GM18867 (cell line): ENCODE data around the gene GPR39.

ENCODE experiments used
- ATAC-seq: cut with Tn5 transposase; IDR thresholded peaks from one replicate; pipeline ENCODE4 v1.9.1; 2021; ENCODE audit warnings: mild to moderate bottlenecking, moderate library complexity; ENCODE audit not compliant: unreplicated experiment

The GPR39 gene

DNA sequence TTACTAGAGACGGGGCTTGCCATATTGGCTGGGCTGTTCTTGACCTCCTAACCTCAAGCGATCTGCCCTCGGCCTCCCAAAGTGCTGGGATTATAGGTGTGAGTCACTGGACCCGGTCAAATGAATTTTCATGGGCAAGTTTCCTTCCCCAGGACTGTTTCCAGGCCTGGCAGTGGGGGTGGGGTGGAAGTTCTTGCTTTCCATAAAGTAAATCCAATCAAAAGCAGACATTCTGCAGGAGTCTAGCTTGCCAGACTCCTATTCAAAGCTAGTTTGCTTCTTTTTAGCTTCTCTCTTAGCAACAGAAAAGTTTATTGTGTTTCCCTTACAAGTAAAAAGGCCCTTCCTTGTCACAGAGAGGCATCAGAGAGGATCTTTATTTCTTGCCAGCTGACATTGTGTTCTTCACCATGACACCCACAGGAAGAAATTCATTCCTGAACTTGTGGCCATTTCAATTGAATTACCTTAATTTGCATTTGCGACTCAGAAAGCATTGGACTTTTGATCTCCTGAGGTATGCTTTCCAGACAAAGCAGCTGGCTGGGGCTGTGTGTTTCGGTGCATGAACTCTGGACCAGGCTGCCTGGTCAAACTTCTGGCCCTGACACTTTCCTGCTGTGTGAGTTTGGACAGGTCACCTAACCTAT is 215.5 kb downstream of the GPR39 start:
- no peak for ATAC-seq

DNA sequence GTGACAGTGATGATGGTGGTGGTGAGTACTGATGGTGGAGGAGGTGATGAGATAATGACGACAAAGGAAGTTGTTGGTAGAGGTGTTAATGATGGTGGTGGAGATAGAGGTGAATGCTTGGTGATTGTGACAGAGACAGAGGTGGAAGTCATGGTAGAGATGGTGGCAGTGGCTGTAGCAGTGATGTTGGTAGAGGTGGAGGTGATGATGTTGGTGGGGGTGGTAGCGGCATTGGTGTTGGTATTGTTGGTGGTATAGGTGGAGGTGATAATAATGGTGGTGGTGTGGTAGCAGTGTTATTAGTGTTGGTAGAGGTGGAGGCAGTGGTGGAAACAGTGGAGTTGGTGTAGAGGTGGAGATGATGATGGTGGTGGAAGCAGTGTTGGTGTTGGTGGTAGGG is 217.0 kb downstream of the GPR39 start:
- ATAC-seq = no peak

DNA sequence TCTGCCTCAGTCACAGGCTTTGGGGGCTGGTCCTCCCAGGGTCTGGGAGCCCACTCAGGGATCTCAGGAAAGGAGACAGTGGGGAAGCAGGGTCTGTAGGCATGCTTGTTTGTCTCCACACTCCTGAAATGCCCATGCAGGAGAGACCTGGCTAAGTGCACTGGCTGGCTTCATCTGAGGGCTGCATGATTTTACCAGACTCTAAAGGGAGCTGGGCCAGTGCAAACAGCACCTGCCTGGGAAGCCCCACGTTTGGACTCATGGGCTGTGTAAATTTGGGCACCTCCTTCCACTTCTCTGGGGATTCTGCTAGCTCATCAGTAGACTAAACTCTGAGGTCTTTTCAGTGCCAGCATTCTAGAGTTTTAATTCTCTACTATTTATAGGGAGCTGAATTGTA is 219.7 kb downstream of the GPR39 start:
- no peak for ATAC-seq

DNA sequence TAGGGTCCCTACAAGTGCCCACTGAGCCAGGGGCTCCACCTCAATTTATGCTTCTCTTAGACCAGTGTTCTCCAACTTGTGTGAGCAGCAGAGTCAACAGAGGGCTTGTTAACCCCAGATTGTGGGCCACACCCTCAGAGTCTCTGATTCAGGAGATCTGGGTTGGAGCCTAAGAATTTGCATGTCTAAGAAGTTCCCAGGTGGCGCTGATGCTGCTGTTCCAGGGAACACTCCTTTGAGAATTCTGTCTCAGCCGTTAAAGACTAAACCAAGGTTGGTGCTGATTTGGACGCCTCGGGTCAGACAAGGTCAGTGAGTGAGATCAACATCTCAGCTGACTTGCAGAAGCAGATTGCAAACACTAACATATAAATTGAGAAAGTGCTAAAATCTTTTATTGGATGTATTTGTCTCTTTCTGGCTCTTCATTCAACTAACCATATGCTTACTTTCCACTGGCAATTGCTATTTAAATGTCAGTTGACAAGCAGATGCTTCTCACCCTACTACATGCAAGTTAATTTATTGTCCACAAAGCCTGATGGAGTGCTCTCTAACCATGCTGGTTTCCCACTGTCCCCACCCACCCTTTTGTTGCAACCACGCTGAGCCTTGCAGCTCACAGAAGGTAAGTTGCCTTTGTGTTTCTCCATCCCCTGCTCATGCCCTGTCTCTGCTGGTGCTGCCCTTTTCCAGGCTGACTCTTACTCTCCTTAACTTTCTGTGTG is 221.9 kb downstream of the GPR39 start:
- no peak for ATAC-seq

DNA sequence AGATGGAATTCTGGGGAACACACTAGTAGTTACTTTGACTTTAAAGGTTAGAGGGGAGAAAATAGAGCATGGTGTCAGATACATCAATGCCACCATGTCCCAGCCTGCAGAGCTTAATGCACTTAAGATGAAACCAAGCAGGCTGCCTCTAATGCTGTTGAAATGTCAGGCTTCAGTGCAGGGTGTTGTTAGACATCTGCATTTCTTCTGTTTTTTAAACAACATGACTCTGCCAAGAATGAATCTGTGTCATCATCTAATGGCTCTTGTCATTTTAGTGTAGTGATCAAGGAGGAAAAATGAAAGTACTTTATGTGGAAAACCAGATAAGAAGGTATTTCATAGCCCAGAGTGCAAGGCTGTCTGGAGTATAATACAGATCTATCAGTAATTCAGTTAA is 223.5 kb downstream of the GPR39 start:
- ATAC-seq = no peak

DNA sequence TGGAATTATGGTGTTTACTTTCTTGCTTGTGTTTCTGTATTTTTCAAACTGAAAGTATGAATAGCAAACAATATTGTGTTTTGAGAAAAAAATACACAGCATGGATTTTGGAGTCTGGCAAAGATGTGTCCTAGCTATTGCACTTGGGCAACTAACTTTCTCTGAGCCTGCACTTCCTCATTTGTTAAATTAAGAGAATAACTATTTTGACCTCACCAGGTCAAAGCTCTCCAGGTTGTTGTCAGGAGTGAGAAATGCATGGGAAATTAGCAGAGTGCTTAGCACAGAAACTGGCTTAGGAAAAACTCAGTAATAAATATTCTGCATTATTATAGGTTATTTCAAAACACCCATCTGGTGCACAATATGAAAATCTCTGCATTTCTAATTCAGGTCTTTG is 225.2 kb downstream of the GPR39 start:
- ATAC-seq = no peak

DNA sequence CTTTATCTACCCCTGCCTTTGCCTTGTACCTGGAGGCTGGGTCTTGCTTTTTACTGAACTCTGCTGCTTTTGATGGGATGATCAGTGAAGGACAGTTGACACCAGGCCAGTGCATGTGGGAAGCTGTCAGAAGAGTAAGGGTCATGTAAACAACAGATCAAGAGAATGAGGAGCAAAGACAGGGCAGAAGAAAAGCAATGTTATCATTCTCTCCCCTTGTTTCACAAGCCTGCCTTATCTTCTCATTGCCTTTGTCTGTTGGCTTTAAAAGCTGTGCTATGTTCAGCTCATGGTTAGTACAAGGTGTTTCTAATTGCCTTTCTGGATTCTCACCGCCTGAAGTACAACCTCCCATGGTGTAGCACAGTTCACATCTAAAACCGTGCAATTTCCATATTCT is 225.8 kb downstream of the GPR39 start:
- no peak for ATAC-seq

DNA sequence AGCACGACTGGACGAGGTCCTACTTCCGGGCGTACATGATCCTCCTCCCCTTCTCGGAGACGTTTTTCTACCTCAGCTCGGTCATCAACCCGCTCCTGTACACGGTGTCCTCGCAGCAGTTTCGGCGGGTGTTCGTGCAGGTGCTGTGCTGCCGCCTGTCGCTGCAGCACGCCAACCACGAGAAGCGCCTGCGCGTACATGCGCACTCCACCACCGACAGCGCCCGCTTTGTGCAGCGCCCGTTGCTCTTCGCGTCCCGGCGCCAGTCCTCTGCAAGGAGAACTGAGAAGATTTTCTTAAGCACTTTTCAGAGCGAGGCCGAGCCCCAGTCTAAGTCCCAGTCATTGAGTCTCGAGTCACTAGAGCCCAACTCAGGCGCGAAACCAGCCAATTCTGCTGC is 228.6 kb downstream of the GPR39 start:
- ATAC-seq = no peak

DNA sequence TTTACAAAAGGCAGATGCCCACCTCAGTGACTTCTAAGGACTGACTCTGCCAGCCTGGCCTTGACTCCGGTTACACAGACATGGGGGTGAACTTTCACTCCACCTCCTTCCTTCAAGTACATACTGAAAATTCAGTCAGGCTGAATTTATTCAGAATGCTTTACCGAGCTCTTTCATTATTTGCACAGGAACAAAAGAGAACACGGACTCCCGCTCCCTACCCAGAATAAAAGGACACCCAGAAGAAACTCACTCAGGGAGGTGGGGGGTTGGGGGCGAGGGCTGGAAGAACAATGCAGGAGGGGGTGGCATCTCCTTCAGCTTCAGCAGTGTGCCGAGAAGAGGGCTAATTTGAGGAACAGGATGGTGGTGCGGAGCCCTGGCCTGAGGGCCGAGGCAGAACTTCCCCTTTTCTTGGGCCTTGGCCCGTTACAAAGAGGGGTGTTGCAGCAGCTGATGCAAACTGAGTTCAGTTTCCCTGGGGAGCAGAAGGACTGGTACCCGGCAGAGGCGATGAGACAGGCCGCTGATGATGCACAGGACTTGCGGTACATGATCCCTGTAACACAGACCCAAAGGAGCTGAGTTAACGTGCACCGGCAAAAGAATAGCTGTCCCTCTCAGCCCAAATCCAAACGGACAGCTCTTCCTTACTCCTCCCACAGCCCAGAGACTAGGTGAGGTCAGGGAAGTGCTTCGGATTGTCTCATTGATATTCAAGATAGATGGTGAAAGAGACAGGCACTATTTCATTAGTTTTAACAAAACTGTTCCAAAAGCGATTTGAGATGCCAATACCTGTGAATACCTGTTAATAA is 229.3 kb downstream of the GPR39 start:
- peak; percentile 65 for ATAC-seq

DNA sequence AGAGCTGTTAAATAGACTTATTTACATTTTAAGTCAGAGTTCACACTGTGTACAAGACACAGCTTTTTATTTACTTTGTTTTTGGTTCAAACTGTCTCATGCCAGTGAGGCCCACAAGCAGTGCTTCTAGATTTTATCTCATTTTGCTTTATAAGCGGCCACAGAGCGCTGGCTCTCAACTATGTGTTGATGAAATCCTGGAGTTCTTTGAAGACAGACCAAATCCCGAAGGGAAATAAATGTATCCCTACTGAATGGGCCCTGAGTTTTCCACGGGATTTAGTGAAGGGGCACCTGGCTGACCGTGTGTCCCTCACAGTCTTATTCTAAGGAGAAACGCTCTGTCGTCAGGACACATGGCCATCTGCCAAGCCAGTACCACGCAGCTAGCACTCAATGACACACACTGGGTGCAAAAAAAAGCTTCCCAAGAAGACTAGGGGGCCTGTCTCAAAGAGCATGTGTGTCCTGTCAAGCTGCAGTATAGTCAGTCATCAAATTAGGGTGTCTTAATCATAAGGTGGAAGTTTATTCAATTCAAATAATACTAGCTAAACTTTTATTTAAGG is 230.0 kb downstream of the GPR39 start:
- ATAC-seq = no peak

DNA sequence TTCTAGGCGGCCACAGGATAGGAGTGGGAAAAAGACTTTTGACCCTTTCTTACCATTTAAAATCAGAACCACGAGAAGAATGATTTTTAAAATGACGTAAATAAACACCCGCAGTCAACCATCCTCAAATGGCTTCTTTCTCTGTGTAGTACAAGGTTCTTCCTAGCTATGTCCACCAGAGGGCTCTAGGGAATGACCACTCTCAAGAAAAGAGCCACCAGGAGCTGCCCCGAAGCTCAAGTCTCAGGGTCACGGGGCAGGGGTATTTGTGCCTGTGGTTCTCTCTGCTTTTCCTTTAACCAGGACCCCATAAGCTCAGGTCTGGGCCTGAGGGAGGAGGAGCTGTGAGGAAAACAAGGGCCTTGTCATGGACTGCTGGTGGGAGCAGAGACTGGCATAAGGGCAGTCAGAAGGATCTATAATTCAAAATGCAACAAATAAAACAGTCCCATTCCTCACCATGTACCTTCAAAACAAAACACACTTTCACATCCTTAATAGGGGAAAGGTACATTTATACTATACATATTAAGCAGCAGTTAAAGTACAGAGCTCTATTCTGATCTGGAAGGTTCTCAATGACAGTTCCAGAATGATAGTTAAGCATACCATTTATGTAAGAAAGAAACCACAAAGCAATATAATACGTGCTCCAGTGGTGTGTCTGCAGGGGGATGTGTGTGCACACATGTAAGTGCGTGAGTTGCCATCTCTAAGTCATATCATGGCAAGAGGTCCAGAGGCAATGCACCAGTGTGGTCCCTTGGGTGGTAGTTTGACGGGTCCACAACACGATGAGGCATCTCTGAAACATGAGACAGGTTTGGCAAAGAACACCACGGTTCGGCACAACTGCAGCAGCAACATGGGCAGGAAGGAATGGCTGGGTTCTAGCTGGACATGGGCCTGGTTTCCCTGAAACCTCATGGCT is 234.8 kb downstream of the GPR39 start:
- ATAC-seq = no peak

DNA sequence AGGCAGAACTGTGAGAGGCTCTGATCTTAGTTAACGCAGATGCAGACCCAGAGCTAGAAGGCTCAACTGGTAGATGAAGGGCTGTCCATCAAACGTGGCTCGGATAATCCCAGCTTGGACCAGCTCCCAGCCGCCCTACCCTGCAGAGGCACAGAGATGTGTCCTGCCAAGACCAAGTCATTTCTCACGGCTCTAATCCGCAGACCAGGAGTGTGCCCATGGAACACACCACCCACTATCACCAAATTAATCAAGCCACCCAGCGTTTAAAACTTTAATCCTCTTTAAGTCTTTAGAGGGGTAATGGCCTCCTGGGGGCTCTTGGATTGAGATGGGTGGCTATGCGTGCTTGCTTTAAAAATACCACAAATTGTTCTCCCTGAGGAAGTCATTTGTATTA is 235.9 kb downstream of the GPR39 start:
- no peak for ATAC-seq

DNA sequence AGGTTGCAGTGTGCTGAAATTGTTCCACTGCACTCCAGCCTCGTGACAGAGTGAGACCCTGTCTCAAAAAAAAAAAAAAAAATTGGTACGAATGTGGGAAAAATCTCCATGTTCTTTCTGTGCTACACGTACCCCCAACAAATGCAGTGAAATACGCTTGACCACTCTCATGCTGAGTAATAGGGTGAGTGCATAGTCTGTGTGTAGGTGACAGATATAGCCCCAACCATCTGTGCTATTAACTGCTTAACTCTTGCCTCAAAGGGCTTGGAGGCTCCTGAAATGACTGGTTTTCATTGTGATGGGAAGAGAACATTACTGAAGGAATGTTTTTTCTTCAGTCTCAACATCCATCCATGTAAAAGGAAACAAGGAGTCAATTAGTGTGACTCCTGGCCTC is 237.7 kb downstream of the GPR39 start:
- ATAC-seq = no peak

DNA sequence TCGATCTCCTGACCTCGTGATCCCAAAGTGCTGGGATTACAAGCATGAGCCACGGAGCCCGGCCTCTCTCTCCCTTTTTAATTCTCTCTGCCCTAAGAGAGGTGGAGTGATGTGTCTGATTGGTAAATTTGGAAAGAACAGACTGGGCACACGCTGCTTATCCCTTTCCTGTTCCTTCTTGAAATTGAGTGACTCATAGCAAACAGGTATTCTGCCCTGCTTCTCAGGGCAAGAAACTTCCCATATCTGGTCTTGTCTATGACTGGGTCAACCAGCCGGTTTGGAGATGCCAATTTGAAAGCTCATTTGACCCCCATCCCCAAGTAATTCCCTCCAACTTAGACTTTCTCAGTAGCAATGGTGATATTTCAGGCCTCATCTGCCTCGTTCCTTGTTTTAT is 238.4 kb downstream of the GPR39 start:
- no peak for ATAC-seq

DNA sequence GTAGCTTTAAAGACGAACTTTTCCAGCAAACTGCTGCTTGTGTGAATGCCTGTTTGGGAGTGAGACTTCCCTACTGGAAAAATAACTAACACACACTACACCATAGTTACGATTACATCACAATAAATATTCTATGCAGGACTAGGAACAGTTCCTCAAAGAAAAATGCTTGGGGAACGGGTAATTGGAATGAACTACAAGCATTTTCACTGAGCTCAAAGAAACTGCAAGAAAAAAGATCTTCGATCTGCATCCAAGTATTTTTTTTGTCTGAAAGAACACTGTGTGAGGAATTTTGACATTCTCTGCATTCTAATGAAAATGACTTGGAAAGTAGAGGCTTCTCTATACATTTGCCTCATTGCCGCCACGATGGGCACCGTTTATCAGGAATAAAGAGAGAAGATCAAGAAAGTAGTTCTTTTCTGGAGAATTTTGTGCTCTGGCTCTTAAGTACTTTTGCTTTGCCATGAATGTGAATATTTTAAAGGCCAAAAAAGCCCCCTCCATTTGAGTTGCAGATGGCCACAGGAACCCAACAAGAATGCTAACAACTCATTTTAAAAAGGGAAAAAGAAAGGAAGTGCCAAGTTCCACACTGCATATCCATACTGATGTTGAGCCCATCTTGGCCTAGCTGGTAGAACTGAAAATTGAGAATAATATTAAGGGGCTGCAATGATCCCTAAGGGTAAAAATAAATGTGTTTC is 239.8 kb downstream of the GPR39 start:
- no peak for ATAC-seq

DNA sequence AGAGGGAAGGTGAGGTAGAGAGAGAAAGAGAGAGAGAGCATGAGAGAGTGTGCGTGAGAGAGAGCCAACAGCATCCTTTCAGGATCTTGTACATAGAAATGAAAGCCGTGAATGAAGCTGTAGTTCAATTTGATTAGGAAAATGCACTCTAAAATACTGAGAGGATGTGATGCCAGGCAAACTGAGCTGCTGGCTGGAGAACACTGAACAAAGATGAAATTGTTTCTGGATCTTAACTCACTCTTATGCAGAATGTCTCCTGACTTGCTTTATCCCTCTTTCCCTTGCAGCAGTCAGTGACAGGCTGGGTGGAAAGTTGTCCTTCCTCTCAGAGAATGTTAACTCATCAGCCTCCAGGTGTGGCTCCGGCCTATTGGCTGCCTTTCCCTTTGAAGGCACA is 242.7 kb downstream of the GPR39 start:
- no peak for ATAC-seq

DNA sequence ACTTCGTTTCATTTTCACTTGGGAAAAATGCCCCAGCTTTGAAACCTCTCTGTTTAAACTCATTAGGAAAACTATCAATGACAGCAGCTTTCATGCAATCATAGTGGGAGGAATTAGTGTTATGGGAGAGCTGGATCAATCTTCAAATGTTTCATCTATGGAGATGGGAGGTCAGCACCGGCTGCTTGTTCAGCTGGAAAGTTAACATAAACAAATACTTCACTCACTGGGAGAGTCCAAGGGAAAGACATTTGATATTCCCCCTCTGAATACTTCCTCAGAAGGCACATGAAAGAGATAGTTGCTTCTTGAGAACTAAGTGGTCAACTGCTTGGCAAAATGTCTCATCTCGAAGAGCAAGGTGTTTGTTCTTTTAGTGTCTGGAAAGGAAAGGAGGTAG is 246.1 kb downstream of the GPR39 start:
- no peak for ATAC-seq

DNA sequence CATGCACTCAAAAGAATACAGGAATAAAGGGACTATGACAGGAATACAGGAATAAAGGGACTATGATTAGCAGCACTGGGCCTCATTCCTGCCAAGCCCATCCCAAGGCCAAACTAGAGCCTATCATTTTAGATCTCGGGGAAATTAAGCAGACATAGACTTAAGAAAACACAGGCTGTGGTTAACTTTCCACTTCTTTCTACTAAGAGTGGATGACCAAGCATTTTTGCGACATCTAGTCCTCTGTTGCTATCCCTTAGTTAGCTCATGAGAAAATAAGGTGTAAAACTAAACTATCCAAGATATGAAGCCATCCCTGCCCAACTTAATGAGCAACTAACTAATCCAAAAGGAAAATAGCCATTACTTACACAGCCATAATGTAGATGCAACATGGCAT is 247.5 kb downstream of the GPR39 start:
- no peak for ATAC-seq

DNA sequence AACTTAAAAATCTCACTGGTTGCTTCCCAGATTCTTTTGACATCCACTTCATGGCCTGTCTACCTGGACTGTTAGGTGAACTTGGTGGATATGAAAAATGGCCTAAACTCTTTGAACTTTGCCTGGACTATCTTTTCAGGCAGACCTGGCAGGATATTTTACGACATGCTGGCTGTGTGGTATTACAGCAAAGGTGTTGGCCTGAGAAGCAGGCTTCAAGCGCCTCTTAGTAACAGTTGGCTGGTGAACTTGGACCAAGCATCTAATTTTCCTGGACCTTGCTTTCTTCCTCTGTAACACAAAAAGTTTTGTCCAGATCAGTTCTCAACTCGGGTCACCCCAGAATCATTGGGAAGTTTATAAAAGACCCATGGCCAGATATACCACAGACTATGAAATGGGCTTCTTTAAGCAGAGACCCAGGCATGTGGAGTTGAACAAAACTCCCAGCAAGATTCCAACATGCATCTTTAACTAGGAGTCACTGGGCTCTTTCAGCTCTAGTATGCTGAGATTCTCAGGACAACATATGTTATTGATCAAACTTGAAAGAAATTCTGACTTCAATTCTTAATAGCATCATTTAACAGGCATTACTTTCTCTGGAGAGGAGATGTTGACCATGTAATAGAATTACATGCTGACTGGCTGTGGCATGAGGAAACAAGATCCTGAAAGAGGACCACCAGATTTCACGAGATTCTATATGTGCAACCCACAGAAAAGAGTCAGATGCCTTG is 249.0 kb downstream of the GPR39 start:
- no peak for ATAC-seq
